SW 1271 (cell line): ENCODE data around the gene TRIM9.

ENCODE experiments used
- DNase-seq, 2 experiments: peaks; one replicate each; lab custom pipeline; 2025; lab: John Stamatoyannopoulos, UW

TRIM9 gene

DNA sequence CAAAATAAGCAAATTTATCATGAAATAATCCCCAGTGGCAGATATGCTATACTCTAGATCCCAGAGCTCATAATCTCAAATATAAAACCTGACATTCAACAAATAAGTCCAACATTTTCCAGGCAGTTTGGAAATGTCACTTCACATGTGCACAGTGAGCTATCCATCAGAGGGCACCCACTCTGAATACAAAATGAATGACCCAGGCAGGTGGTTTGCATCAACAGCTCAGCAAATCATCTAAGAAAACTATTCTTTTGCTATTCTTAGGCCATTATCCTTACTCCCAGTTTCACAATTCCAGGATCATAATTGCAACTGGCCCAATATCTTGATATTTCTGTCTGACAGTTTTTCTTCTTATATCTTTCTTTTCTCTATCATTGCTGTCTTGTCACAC is 38.5 kb downstream of the TRIM9 start:
- no peak for DNase-seq

DNA sequence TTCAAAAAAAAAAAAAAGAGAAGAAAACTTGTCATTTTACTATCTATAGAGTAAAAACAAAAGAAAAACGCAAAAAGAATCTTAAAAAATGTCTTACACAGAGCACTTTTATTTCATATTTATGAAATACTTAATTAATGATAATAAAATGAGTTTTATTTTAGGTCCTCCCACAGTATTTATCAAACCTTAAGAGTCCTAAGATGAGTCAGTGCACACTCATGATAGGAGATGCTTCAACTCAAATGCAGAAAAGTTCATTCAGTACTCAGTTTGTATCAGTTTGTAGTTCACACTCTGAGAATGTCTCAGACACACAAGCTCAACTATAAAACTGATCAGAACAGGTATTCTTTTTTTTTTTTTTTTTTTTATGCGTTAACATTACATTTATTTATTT is 41.7 kb downstream of the TRIM9 start:
- no peak for DNase-seq

DNA sequence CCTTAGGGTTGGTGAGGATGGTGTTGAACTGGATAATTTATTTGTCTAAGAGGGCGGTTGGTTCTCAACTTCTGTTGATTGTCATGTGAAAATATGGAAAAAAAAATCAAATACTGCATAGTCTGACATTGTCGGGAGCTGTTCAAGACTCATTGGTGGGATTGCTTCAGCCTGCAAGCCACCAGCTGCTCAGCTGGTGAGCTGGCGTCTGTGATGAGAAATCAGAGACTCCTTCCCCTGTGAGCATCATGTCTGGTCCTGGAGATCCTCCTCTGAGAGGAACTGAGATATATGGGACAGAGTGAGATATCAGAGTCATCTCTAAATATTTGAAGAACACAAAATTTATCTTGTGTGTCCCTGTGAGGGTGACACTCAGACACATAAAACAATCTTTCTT is 49.9 kb downstream of the TRIM9 start:
- no peak for DNase-seq

DNA sequence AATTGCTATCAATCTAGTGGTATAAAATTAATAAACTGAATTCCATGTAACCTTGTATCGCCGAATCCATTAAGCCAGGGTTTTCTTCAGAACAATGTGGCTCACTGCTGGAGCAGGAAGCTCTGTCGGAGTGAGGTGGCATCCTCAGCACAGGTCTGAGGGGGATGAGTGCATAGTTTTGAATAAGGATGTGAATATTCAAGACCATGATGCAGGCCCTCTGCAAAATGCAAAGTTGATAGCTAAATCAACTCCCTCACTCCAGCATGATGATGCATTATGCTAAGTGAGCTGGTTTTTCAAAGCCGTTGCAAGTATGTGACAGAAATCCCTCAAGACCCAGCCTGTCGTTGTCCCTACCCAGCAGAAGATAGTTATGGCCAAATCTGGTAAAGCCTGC is 53.0 kb downstream of the TRIM9 start:
- no peak for DNase-seq

DNA sequence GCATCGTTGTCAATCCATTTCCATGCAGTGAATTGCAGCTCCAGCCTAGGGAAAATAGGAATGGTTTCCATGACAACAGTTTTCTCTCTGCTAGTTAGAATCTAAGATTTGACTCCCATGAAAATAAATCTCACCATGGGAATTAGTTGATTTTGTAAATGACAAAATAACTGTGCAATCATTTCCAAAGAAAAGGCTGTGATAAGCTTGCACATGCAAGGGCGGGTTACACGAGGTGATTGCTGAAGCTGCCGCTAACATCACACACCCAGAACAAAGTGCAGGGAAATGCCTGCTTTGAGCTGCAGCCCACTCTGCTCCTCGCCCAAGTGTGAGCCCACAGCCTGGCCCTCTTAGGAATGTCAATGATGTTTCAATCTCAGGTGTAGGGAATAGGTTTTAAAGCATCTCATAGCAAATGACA is 53.8 kb downstream of the TRIM9 start:
- DNase-seq: no peak

DNA sequence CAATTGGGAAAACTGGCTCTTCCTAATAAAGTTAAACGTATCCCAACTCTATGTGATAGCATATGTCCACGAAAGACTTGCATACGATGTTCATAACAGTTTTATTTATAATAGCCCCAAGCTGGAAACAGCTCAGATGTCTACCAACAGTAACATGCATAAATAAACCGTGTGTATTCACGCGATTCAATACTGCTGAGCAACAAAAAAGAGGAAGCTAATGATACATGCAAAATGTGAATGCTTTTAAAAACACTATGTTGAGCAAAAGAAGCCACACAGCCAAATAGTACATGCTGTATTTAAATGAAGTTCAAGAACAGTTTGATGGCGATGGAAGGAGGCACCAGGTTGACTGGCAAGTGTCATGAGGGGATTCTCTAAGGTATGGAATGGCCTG is 55.7 kb downstream of the TRIM9 start:
- DNase-seq: no peak

DNA sequence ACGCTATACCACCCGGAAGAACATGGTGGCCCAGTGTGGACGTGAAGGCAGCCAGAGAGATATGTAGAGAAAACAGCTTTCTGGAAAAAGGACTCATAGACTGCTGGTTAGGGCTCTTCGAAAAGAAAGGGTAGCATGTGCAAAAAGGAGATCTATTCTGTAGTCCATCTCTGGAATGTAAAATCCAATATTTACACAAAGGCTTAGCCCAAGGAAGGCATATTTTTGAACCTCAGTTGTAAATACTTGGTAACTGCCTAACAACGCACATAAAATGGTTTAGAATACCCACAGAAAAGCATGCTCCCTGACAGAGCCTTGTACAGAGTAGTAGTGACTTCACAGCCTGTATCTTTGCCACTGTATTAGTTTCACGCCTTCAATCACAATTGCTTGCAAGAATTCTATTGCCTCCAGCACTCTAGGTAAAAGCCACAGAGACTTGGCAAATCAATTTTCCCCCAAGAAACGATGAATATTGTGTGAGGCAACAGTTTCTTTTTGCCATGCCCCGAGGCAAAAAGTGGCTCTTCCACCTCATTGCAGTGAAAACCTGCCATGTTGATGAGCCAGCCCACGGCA is 59.2 kb downstream of the TRIM9 start:
- no peak for DNase-seq

DNA sequence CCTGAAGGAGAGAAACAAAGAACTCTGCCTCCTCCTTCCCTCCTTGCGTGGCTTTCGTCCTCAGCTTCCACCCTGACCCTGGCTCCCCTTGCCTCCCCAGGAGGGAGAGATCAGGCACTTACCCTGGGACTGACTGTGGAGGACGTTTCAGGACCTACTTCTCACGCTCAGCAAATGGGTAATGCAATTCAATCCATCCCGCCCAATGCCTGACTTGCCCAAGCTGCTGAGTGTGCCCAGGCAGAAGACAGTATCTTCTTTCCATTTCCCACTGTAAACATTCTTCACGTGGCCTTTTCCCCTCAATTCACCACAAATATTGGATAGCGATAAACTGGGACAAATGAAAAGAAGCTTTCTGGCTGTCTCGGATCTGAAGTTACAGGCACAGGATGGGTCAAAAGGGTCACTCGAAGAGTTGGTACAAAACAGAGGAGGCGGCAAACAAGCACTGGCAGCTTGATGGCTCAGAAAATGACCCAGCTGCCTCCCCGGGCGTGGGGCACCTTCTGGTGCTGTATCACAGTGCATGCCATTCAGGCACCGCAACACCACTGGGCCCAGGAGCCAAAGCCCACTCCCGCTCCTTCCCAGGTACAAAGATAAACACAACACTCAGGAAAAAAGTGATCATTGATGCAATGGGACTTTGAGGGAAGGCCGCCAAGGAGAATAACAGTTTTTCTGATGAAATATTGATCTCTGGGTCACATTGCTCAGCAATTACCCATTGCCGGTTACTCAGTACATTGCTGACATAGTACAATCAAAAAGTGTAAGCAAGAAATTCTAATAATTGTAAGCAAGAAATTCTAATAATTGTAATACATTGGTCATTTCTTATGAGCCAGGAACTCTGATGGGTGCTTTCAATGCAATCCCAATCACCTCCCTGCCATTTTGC is 65.8 kb downstream of the TRIM9 start:
- no peak for DNase-seq

DNA sequence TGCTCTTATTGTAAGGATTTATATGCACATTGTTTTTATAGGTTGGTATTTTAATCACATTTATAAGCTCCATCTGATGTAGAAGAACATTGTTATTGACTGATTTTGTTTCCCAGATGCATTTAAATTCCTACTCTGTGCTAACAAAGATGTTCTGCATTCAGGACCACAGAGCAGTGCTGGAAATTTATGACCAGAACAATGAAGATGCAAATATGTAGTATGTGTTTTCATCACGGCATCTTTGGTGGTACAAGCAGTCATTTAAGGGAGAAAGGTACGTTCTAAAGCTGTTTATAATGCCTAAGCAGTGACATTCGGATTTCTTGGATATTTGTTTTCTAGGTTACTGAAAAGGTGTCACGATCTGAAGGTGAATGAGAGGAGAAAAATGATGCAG is 66.5 kb downstream of the TRIM9 start:
- no peak for DNase-seq

DNA sequence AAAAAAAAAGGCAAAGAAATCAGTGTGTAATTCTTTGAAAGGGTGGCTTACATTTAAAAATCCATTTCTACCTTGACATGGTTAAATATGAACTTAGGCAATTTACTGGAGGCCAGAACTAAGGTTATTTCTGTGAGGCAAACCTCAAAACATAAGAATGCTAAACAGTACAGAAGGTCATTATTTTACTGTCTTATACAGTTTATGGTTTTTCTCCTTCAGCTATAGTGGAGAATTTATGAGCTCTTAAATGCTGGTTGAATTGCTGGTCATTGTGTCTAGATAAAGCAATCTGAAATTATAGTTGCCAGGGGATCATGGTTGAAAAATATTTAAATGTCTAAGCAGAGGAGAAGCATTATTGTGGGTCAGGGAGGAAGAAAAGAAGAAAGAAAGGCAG is 70.5 kb downstream of the TRIM9 start:
- no peak for DNase-seq

DNA sequence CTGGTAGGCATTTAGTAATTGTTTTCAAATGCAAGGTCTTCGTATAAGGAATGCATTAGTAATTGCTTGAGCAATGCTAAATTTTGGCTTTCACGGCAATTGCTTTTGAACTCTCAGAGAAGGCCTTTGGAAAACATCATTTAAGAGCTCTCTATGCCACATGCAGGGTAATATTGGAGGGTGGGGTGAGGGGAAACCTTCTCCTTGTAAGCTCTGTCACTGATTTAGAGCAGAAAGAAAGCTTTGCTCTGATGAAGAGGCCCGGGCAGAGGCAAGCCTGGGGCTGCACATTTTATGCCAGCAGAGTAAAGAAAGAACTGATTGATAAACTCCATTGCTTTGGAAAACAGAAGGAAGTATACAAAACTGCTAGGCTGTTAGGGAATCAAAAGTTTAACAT is 70.9 kb downstream of the TRIM9 start:
- DNase-seq: no peak

DNA sequence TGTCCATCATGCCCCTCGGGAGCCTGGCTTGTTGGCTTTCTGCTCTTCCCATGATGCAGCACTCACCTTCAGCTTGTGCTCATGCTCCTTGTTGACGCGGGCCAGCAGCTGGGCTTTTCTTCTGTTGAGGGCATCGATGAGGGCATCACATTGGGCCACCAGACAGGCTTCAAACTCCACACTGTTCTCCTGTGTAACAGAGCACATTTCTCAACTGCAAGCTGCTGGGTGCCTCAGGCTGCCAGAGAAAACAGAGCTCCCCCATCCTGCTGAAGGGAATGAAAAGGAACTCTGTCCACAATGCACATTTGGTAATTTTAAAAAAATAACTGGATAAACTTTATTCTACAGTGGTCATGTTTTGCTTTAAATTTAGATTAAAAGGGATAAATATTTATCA is 72.1 kb downstream of the TRIM9 start:
- DNase-seq: no peak

DNA sequence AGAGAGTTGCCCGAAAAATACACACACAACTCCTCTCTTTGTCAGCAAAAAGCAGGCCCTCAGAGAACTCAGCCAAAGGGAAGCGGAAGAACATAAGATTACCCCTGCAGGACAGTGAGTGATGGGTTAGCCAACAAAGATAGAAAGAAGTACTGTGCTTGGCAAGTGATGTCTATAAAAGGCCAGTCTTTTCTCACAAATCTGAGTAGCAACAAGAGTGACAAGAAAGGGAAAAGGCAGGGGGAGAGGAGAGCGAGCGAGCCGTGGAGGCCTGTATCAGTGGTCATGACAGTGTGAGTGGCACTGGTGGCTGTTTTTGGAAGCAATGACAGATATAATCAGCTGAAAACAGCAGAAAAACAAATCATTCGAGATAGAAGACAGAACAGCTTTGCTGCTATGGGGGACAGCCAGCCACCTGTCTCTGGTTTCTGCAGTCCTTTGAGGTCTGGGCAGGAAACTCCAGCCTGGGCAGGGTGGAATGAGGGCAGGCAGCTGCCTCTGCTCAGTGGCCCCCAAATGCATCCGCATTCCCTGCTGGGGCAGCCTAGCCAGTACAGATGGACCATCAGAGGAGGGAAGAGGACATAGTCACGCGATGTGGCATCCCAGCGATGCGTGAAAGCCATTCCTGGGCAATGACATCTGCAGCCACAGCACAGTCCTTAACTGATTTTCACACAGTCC is 74.7 kb downstream of the TRIM9 start:
- DNase-seq: no peak

DNA sequence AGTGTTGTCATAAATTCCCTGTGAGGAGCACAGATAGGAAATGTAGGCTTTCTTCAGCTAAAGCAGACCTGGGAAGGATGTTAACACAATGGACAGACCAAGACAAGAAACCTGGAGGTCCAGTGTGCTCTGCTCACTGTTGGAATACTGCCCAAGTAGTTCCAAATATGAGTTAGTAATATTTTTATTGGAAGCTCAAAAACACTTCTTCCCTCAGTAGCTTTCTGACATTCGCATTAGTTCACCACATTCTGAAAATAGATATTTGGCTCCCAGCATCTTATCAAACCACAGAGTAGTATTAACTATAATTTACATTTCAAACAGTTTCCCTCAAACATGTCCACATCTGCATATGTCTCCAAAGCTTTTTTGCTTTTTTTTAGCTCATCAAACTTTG is 75.8 kb downstream of the TRIM9 start:
- no peak for DNase-seq

DNA sequence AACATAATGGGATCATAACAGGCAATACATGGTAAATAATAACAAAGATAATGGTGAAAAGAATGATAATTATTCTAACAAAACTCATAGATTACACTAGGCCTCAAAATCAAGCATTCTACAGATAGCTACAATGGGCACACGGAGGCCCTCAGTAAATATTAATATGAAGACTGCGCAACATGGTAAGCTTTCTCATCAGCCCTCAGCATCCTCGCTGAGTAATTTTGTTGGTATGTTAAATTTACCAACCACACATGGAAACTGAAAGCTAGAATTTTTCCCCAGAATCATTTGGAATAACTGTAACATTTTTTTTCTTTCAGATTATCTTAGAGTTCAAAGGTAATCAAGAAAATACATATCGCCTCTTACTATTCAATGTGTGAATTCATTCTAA is 76.4 kb downstream of the TRIM9 start:
- DNase-seq: no peak

DNA sequence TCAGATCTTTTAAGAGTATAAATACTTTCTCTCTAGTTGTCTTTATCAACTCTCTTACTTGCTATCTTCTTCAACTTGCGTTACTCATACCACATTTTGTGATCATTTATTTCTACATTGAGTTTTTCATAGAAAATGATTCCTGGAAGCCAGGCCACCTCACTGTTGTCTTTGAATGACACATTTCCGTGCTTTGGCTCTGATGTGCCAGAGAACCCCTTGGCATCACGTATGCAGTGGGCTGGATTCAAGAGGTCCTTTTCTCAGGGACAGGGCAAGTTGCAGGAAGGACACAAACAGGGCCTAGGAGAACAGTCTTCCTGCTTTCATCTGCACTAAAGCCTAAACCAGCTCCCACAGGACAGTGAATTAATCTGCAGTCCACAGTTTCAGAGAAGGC is 80.3 kb downstream of the TRIM9 start:
- no peak for DNase-seq

DNA sequence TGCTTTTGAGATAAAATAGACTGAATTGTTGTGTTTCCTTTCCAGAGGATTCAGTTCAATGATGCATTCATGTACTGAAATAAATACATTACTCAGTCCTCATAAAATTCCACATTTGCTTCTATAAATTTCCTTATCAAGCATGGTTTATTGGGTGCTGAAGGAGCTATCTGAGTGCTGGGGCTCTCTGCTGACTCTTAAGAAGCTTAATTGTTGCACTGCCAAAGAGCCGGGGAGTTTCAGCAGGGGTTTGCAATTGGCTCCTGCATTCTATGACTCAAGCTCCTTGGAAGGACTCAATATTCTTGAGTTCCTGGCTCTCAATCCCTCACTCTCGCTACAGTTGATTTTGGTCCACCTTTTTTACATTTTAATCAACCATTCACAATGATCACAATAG is 80.8 kb downstream of the TRIM9 start:
- DNase-seq: no peak

DNA sequence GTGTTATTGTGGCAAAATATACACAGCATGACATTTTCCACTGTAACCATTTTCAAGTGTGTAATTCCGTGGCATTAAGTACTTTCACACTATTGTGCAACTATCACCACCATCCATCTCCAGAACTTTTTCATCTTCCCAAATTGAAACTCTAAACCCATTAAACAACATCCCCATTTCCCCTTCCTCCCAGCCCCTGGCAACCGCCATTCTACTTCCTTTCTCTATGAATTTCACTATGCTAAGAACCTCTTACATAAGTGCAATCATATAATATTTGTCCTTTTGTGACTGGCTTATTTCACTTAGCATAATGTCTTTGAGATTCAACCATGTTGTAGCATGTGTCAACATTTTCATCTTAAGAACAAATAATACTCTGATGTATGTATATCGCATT is 82.8 kb downstream of the TRIM9 start:
- DNase-seq: no peak

DNA sequence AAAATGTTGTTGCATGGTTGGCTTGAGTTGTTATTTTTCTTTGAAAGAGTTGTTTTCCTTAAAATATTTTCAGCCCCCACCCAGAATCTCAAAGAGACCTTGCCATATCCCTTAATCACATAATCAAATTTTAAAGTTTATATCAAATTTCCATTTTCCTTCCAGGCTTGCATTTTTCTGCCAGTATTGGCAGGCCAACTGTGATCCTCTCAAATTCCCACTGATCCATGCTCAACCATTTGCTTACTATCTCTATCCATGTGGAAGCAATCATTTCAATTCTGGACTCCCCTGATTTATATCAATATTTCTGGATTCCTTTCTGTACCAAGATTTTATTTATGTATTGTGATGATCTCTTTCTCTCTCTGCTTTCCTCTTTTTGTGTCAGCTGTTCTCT is 86.5 kb downstream of the TRIM9 start:
- DNase-seq: no peak

DNA sequence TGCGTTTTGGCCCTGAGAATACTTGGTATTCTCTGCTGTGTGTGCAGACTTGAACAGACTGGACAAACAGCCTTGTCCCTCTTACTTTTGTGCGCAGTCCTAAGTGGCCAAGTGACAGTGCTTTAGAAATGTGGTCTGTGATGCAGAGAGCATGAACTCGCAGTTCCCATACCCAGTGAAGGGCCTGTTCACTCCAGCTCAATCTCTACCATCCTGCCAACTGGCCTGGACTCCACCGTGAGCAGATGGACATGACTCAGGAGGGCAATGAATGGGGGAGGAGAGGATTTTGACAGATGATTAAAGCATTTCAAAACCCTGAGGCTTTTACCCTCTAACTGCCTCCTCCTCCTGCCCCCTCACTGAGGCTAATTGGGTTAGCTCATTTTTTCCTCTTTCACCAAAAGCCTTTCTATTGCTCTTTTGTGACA is 88.1 kb downstream of the TRIM9 start:
- no peak for DNase-seq

DNA sequence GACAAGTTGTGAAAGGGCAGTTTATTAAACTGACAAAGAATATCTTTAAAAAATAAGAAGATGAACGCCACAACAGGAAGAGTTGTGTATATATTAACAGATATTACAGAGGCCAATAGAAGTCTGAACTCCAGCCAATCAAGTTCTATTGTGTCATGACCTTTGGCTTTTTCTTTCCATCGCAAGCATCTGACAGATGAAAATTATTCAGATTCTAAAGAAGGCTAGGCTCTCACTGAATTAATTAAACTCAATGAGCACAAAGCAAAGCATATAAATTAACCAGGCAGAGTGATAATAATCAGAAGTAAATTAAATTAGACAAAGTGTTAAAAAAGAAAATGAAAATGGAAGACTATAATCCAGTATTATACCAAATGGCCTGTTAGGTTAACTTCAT is 88.6 kb downstream of the TRIM9 start:
- DNase-seq: no peak

DNA sequence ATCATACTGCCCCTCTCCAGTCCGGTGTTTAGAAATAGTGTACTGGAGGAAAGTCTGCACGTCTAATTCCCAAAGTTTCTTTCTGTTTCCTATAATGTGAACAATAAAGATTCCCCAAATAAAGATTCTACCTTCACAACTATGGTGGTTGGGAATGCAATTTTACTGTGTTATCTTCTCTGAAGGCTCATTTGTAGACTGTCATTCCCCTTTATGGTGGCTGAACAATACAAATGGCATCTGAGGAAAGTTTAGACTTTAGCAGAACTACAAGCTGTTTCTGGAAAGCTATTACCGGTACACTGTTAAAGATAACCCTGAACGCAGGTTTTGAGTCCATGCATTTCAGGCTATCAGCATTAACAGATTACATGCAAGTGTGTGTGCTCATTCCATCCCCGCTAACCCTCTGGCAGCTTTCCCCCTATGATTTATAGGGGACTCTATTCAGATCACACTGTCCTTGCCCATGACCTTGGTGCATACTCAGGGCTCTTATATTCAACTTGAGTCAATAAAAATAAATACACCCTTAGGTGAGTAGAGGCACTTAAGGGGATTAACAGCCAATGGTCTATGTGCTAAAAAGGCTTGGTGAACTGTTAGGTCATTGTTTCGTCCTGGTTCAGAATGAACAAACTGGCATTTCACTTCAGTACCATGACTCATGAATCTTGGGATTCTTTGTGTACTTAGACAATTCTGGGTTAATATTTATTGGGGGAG is 89.9 kb downstream of the TRIM9 start:
- no peak for DNase-seq
